Panc1 (cell line): ENCODE measurements around the gene DNAJA4. TPM values are rescaled to one million over a fixed set of nuclear protein-coding genes. Genes with fewer than 3 reads are reported as not detected.
A peak's percentile ranks its signal among the peaks of the same experiment; 100 is the strongest.

ENCODE experiments used
- ATAC-seq: fragments of 200-7000 bp; cut with Tn5 transposase; 2 replicates; pipeline ENCODE4 v1.9.1; 2020; ENCODE audit warnings: mild to moderate bottlenecking, moderate library complexity
- BruUV-seq: library from RNA; stranded (reverse); fragments of 400-500 nt; replicated peaks from 2 replicates; lab custom pipeline; 2021; lab: Mats Ljungman, UMichigan
- CTCF ChIA-PET: fragments of 300-600 bp; sonication (Branson Sonifier 250); formaldehyde crosslinking; loops from one replicate; lab custom pipeline; 2022; ENCODE audit warnings: antibody characterized with exemption; lab: Charles Lee
- POLR2A ChIA-PET: fragments of 300-600 bp; sonication (Branson Sonifier 250); formaldehyde crosslinking; loops from one replicate; lab custom pipeline; 2022; ENCODE audit warnings: antibody characterized with exemption; lab: Charles Lee
- DNase-seq: peaks from one replicate; pipeline ENCODE4 v3.0.0-alpha.2; 2010; ENCODE audit warnings: low read depth, low spot score
- H3K27ac ChIP-seq: 2 replicates; pipeline ENCODE4 v1.5.1; 2011; ENCODE audit warnings: mild to moderate bottlenecking, low read length, inconsistent platforms
- H3K27me3 ChIP-seq: fragments of 200-500 bp; sonication (Bioruptor generic); 2 replicates; pipeline ENCODE4 v1.6.0; 2014; ENCODE audit warnings: low read length, inconsistent platforms; ENCODE audit not compliant: control insufficient read depth, insufficient read depth
- H3K36me3 ChIP-seq: fragments of 200-500 bp; sonication (Bioruptor generic); 2 replicates; pipeline ENCODE4 v1.5.1; 2014; ENCODE audit warnings: inconsistent platforms, mild to moderate bottlenecking, low read length, moderate library complexity; ENCODE audit not compliant: control insufficient read depth, insufficient read depth
- H3K4me1 ChIP-seq: 2 replicates; pipeline ENCODE4 v1.5.1; 2011; ENCODE audit warnings: inconsistent platforms, mild to moderate bottlenecking, low read length, moderate library complexity; ENCODE audit not compliant: control insufficient read depth, insufficient read depth
- H3K4me3 ChIP-seq, 2 experiments: 2 replicates each; pipeline ENCODE4 v1.5.1; 2011 to 2012; ENCODE audit warnings: low read depth in 2 of 2, low read length in 2 of 2, mild to moderate bottlenecking in 2 of 2, inconsistent platforms in 1 of 2, moderate library complexity in 1 of 2
- H3K9me3 ChIP-seq: fragments of 200-500 bp; sonication (Bioruptor generic); 2 replicates; pipeline ENCODE4 v1.5.1; 2014; ENCODE audit warnings: low read depth, mild to moderate bottlenecking, inconsistent platforms, low read length, moderate library complexity; ENCODE audit not compliant: control insufficient read depth, insufficient read depth
- CTCF ChIP-seq: fragments of 450-650 bp; IDR thresholded peaks from 2 replicates; pipeline ENCODE4 v1.5.1; 2017; ENCODE audit warnings: mild to moderate bottlenecking
- POLR2AphosphoS5 ChIP-seq: IDR thresholded peaks from 2 replicates; pipeline ENCODE4 v1.6.1; 2012; ENCODE audit warnings: mild to moderate bottlenecking, low read depth, low read length, moderate library complexity
- REST ChIP-seq, 2 experiments: IDR thresholded peaks; 2 replicates each; pipeline ENCODE4 v1.6.1; 2011 to 2012; ENCODE audit warnings: low read depth in 2 of 2, control low read depth in 1 of 2, low read length in 1 of 2, mild to moderate bottlenecking in 1 of 2, moderate library complexity in 1 of 2; ENCODE audit not compliant: insufficient read depth in 1 of 2
- SIN3A ChIP-seq: IDR thresholded peaks from 2 replicates; pipeline ENCODE4 v1.6.1; 2012; ENCODE audit warnings: low read depth, mild to moderate bottlenecking, low read length, moderate library complexity, borderline replicate concordance; ENCODE audit not compliant: insufficient read depth
- TCF7L2 ChIP-seq: IDR thresholded peaks from 2 replicates; pipeline ENCODE4 v1.6.1; 2011; ENCODE audit warnings: mild to moderate bottlenecking, low read depth, low read length, inconsistent platforms
- in situ Hi-C: cut with HindIII; loops from 2 replicates; pipeline ENCODE4 v1.10.0; 2016; ENCODE audit warnings: low sequenced_read_pairs, low pct_unique_long_range_greater_than_20kb
- intact Hi-C: fragments of 100-400 bp; cut with micrococcal nuclease; formaldehyde crosslinking; loops from one replicate; pipeline ENCODE4 v1.10.0; 2022; ENCODE audit not compliant: unreplicated experiment
- total RNA-seq: library from RNA; stranded (reverse); gene quantifications from one replicate; pipeline ENCODE4 v1.2.1, GENCODE V29; 2021; ENCODE audit not compliant: unreplicated experiment

DNAJA4 gene
- total RNA-seq, 1 experiment from 2014 or later, result 11.1 TPM

DNA sequence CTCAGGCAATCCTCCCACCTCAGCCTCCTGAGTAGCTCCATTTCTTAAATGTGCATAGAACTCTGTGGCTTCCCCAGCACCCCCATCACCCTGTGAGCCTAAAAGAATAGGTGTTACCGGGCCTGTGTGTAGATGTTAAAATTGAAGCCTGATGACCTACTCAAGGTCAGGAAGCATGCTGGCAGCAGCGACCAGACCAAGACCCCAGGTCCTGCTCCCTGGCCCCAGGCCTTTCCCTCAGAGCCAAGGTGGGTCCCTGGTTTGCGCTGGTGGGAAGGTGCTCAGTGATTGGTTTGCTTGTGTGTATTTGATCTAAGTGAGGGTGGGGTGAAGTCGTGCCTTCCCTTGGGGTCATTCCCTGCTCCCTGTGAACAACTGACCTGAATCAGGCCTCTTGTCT is 57.4 kb downstream of the DNAJA4 start:
- no peak for ATAC-seq
- no peaks in the 10 kb centered on the region for H3K9me3 ChIP-seq
- H3K36me3 ChIP-seq, result no peaks in the 10 kb centered on the region
- peaks cover 7% of the 10 kb centered on the region for H3K4me1 ChIP-seq
- intact Hi-C loops, result no loop called here
- H3K27me3 ChIP-seq, result no peaks in the 10 kb centered on the region
- TF ChIP-seq POLR2AphosphoS5 (no peak), CTCF (no peak), REST (IDR thresholded peaks at IDR 0.05; ENCODE audit: insufficient read depth in 1 of 2, low read depth in 2 of 2, low read length in 1 of 2) (no peak), SIN3A (no peak)
- no peak for DNase-seq
- in situ Hi-C loops, result no loop called here
- no peak overlapping the region for H3K27ac ChIP-seq
- POLR2A ChIA-PET, result interaction anchor here (0.6 kb wide), 1 partner anchor 1024 kb away, joined by 14 read pairs; no protein-coding TSS in a partner anchor
- no TSS peak for BruUV-seq
- no peak overlapping the region for H3K4me3 ChIP-seq
- CTCF ChIA-PET, result no interaction called here

DNA sequence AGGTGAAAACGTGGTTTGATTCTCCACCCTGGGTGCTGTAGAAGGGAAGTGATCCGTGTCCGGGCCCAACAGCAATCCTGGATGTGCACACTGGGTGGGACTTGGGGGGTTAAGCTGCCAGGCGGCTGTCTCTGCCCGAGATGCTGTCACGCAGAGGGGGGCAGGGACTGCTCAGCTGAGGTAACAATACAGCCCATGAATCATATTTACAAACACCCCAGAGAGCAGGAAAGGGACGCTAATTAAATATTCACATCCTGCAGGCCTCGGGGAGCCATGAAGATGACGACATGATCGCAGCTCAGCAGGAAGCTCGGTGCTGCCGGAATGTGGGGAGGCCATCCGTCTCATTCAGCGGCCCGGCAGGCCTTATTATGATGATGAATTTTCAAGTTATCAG is 57.9 kb downstream of the DNAJA4 start:
- DNase-seq (no peak), ATAC-seq (peak; percentile 26; the same call in 1 of the 2 replicates)
- Histone ChIP-seq H3K9me3 (no peaks in the 10 kb centered on the region), H3K27me3 (no peaks in the 10 kb centered on the region), H3K27ac (no peak overlapping the region), H3K36me3 (no peaks in the 10 kb centered on the region), H3K4me3 (no peak overlapping the region), H3K4me1 (peaks cover 7% of the 10 kb centered on the region)
- ChIA-PET CTCF (no interaction called here), POLR2A (no interaction called here)
- intact Hi-C loops (no loop called here), in situ Hi-C loops (no loop called here)
- BruUV-seq, result no TSS peak
- TF ChIP-seq REST (IDR thresholded peaks at IDR 0.05; ENCODE audit: insufficient read depth in 1 of 2, low read depth in 2 of 2, low read length in 1 of 2) (no peak), CTCF (no peak), TCF7L2 (no peak), POLR2AphosphoS5 (no peak), SIN3A (no peak)
